ENCODE measurements around the gene PPP2R2C. TPM values are rescaled to one million over a fixed set of nuclear protein-coding genes. Genes with fewer than 3 reads are reported as not detected.

PPP2R2C gene
- total RNA-seq, 1 experiment from 2014 or later: 8.1 TPM

- Histone ChIP-seq H4K91ac (ENCODE audit: insufficient read length, low read depth, low read length) (no peak overlapping the region), H3K4ac (ENCODE audit: low read depth, low read length) (no peak overlapping the region), H3K79me1 (ENCODE audit: insufficient read depth, low read depth, low read length, poor library complexity, severe bottlenecking) (no peaks in the 10 kb centered on the region), H2BK12ac (ENCODE audit: insufficient read length, low read depth, low read length) (no peak overlapping the region), H3K79me2 (ENCODE audit: insufficient read depth, low read length) (no peaks in the 10 kb centered on the region), H3K14ac (ENCODE audit: insufficient read depth, low read length) (no peak overlapping the region), H4K20me1 (ENCODE audit: control insufficient read depth, insufficient read depth, insufficient read length) (no peaks in the 10 kb centered on the region), H2BK20ac (ENCODE audit: low read depth, low read length, poor library complexity, severe bottlenecking) (no peak overlapping the region), H3T11ph (ENCODE audit: low read length) (no peak overlapping the region), H4K8ac (replicated peaks; ENCODE audit: insufficient read length, low read depth, low read length) (no peak overlapping the region), H2AFZ (ENCODE audit: low read length) (no peak overlapping the region), H3K56ac (ENCODE audit: insufficient read length, low read depth, low read length) (no peak overlapping the region), H3K4me1 (ENCODE audit: insufficient read depth, low read length) (no peaks in the 10 kb centered on the region), H3K23me2 (ENCODE audit: insufficient read length, low read depth, low read length, poor library complexity, severe bottlenecking) (peaks cover 3% of the 10 kb centered on the region), H3K9me3 (ENCODE audit: control insufficient read depth, low read depth, low read length) (no peaks in the 10 kb centered on the region), H2BK120ac (ENCODE audit: low read depth, low read length, poor library complexity, severe bottlenecking) (no peak overlapping the region), H2BK5ac (ENCODE audit: insufficient read length, low read length) (no peak overlapping the region), H2BK15ac (ENCODE audit: low read depth, low read length) (no peak overlapping the region), H3K23ac (ENCODE audit: insufficient read length, low read depth, low read length) (no peak overlapping the region), H3K27me3 (ENCODE audit: insufficient read depth, low read length) (no peaks in the 10 kb centered on the region), H3K9ac (ENCODE audit: extremely low read depth, insufficient read length, low read length) (no peak overlapping the region), H3K4me2 (ENCODE audit: insufficient read depth, insufficient read length, low read length) (no peak overlapping the region), H3K27ac (ENCODE audit: insufficient read length, low read depth, low read length) (no peak overlapping the region), H3K18ac (ENCODE audit: insufficient read length, low read depth, low read length) (no peak overlapping the region), H4K5ac (ENCODE audit: insufficient read length, low read depth, low read length) (no peak overlapping the region), H2AK5ac (ENCODE audit: insufficient read length, low read length) (no peak overlapping the region)
- no peak for DNase-seq
- Mint-ChIP-seq H3K4me3 (no peak overlapping the region), H3K9me3 (no peaks in the 10 kb centered on the region; a peak in 1 of 5 replicates), H3K27me3 (ENCODE audit: low read depth) (peaks cover 4% of the 10 kb centered on the region), H3K36me3 (ENCODE audit: insufficient read depth in 1 of 3, low read depth in 3 of 3) (no peaks in the 10 kb centered on the region), H3K4me1 (peaks cover 10 to 23% of the 10 kb centered on the region in 2 experiments), H3K27ac (peak overlapping the region in 1 of 3 experiments; percentile 21; a peak in 1 of 7 replicates)
- WGBS (ENCODE audit: extremely low coverage, insufficient read length, low lambda C conversion rate): no CpG with 5 or more reads among the region's 14 CpGs
- TF ChIP-seq CTCF (conservative IDR thresholded peaks at IDR 0.05): no peak
These were observed 26.3 kb downstream of the PPP2R2C start for GRCh38 chr4:6446130-6446482.

Data from H9 (cell line).